SU-DHL-6 (cell line): ENCODE data around the gene HCN4.

Experiments
- H2AFZ ChIP-seq: fragments of 200-600 bp; sonication (generic); 2 replicates; pipeline ENCODE4 v1.6.1; 2014; ENCODE audit warnings: low read depth, mild to moderate bottlenecking, moderate library complexity, mixed read lengths, antibody characterized with exemption, low read length; ENCODE audit not compliant: severe bottlenecking
- H3F3A ChIP-seq: fragments of 200-600 bp; shearing (Covaris generic); 2 replicates; pipeline ENCODE4 v1.6.0; 2016; ENCODE audit warnings: antibody characterized with exemption, mild to moderate bottlenecking; ENCODE audit not compliant: insufficient read depth
- H3K27ac ChIP-seq: fragments of 200-600 bp; sonication (generic); 2 replicates; pipeline ENCODE4 v1.5.1; 2016; ENCODE audit warnings: low read depth, mild to moderate bottlenecking, low read length, moderate library complexity, mixed read lengths
- H3K27me3 ChIP-seq: fragments of 200-600 bp; sonication (generic), shearing (Covaris generic); 2 replicates; pipeline ENCODE4 v1.6.0; 2014; ENCODE audit warnings: mild to moderate bottlenecking, low read length
- H3K36me3 ChIP-seq: fragments of 200-600 bp; sonication (generic); 2 replicates; pipeline ENCODE4 v1.6.1; 2014; ENCODE audit warnings: mild to moderate bottlenecking, low read length, mixed read lengths
- H3K4me2 ChIP-seq: fragments of 300-600, 200-600 bp; shearing (Covaris generic), sonication (generic); 2 replicates; pipeline ENCODE4 v1.6.0; 2014; ENCODE audit warnings: low read length, low read depth, mild to moderate bottlenecking; ENCODE audit not compliant: poor library complexity, severe bottlenecking
- H3K4me3 ChIP-seq: fragments of 200-600 bp; sonication (generic); 2 replicates; pipeline ENCODE4 v1.5.1; 2014; ENCODE audit warnings: antibody characterized with exemption, low read length, mild to moderate bottlenecking, mixed read lengths; ENCODE audit not compliant: insufficient read depth, poor library complexity, severe bottlenecking
- H3K79me2 ChIP-seq: fragments of 200-600 bp; sonication (generic); 2 replicates; pipeline ENCODE4 v1.6.1; 2014; ENCODE audit warnings: mild to moderate bottlenecking, low read length, moderate library complexity; ENCODE audit not compliant: insufficient read depth
- H3K9ac ChIP-seq: fragments of 200-600 bp; sonication (generic); 2 replicates; pipeline ENCODE4 v1.7.0; 2014; ENCODE audit warnings: mild to moderate bottlenecking, low read length
- H3K9me2 ChIP-seq: fragments of 200-600 bp; sonication (generic); replicated peaks from 2 replicates; pipeline ENCODE4 v1.6.1; 2014; ENCODE audit warnings: low read length; ENCODE audit not compliant: insufficient read depth
- H3K9me3 ChIP-seq: fragments of 200-600 bp; sonication (generic); 2 replicates; pipeline ENCODE4 v1.6.1; 2014; ENCODE audit warnings: low read length, mixed read lengths; ENCODE audit not compliant: insufficient read depth
- H4K20me1 ChIP-seq: fragments of 200-600 bp; sonication (generic); 2 replicates; pipeline ENCODE4 v1.6.1; 2014; ENCODE audit warnings: low read depth, mild to moderate bottlenecking, antibody characterized with exemption, low read length, moderate library complexity, mixed read lengths
- CTCF ChIP-seq: fragments of 200-600 bp; sonication (generic); IDR thresholded peaks from one replicate; pipeline ENCODE4 v1.5.1; 2017; ENCODE audit warnings: antibody characterized with exemption, mild to moderate bottlenecking, low read length, moderate library complexity; ENCODE audit not compliant: insufficient read depth, poor library complexity, severe bottlenecking
- EZH2phosphoT487 ChIP-seq: fragments of 200-600 bp; sonication (generic), shearing (Covaris generic); conservative IDR thresholded peaks from 2 replicates; pipeline ENCODE4 v1.6.1; 2018; ENCODE audit warnings: mild to moderate bottlenecking, antibody characterized with exemption, low read length, moderate library complexity, mixed read lengths

Gene HCN4

GRCh38 chr15:73341886-73342600 lies 26.7 kb downstream of the HCN4 start:
- Histone ChIP-seq H3K79me2 (no peaks in the 10 kb centered on the region), H3K4me2 (no peak overlapping the region), H4K20me1 (no peaks in the 10 kb centered on the region), H3K4me3 (no peak overlapping the region), H3K9me2 (no peaks in the 10 kb centered on the region), H3F3A (no peaks in the 10 kb centered on the region), H2AFZ (no peak overlapping the region), H3K27me3 (no peaks in the 10 kb centered on the region), H3K9me3 (no peaks in the 10 kb centered on the region), H3K9ac (no peak overlapping the region), H3K27ac (no peak overlapping the region), H3K36me3 (no peaks in the 10 kb centered on the region)
- TF ChIP-seq CTCF (no peak), EZH2phosphoT487 (no peak)

DNA sequence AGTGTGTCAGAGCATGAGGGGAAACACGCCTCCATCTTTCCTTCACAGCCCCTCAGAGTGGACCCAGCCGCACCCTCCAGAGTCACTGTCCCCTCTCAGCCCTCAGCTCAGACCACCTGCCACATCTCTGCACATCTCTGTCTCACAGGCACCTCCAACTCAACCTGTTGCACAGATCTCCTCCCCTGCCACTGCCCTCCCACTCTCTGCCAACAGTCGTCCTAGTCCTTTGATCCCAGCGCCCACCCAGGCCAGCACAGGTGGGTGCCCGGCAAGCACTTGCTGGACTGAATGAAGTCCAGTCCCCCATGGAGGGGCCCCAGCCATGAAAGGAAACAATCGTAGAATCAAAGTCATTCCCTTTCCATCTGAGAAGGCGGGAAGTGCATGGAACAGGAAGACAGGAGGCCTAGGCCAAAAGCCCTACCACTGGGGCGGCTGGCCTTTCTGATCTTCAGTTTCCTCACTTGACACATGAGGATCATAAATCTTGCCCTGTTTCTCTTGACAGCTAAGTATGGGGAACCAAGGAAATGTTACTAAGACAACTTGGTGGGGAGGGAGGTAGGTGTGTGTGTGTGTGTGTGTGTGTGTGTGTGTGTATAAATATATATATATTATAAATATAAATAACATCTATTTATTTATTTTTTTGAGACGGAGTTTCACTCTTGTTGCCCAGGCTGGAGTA lies 28.1 kb downstream of the HCN4 start:
- H3K79me2 ChIP-seq, result no peaks in the 10 kb centered on the region
- no peak overlapping the region for H3K4me2 ChIP-seq
- H3K9ac ChIP-seq, result no peak overlapping the region
- H2AFZ ChIP-seq, result no peak overlapping the region
- no peaks in the 10 kb centered on the region for H3K36me3 ChIP-seq
- no peaks in the 10 kb centered on the region for H3F3A ChIP-seq
- no peak overlapping the region for H3K27ac ChIP-seq
- no peaks in the 10 kb centered on the region for H4K20me1 ChIP-seq
- H3K4me3 ChIP-seq, result no peak overlapping the region
- H3K9me2 ChIP-seq, result no peaks in the 10 kb centered on the region
- H3K27me3 ChIP-seq, result no peaks in the 10 kb centered on the region
- no peaks in the 10 kb centered on the region for H3K9me3 ChIP-seq
- TF ChIP-seq EZH2phosphoT487 (no peak), CTCF (no peak)

DNA sequence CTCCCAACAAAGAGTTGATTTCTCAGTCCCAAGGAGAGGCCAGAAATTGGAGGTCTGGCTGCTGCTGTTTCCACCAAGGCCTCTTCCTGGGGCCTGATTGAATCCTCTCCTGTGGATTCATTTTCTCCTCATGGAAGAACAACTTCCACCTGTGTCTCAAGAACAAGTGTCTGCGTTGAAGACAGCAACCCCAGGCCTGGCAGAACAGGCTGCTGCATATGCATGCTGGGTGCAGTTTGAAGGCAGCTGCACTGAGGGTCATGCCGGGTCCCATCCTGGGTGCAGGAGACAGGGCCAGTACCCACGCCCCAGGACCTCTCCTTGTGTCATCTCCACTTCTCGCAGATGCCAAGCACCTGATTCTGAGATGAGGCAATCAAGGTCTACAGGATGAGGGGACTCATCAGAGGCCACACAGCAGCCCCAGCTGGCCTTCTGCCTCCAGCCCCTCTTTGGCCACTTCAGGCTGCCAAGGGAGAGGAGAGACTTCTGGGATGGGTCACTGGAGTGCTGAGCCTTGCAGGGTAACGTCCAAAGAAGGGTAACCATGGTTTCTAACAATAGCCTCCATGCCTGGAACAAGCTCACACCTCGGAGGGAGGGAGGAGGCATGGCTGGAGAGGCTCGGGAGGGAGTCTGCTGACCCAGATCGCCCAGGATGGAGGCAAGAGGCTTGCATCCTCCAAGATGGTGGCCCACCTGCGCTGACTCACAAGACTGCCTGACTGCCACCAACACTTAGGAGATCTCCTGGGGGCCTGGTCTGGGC lies 30.0 kb downstream of the HCN4 start:
- no peaks in the 10 kb centered on the region for H3K9me2 ChIP-seq
- H4K20me1 ChIP-seq, result no peaks in the 10 kb centered on the region
- H3K4me2 ChIP-seq, result no peak overlapping the region
- H3K79me2 ChIP-seq, result no peaks in the 10 kb centered on the region
- H3K27me3 ChIP-seq, result no peaks in the 10 kb centered on the region
- H3K27ac ChIP-seq, result no peak overlapping the region
- no peak for TF ChIP-seq EZH2phosphoT487
- no peak for TF ChIP-seq CTCF
- H3K4me3 ChIP-seq, result no peak overlapping the region
- H3K36me3 ChIP-seq, result no peaks in the 10 kb centered on the region
- no peak overlapping the region for H2AFZ ChIP-seq
- H3F3A ChIP-seq, result no peaks in the 10 kb centered on the region
- H3K9ac ChIP-seq, result no peak overlapping the region
- H3K9me3 ChIP-seq, result no peaks in the 10 kb centered on the region
